Heart left ventricle (tissue), 16 donors: ENCODE data around the gene TTLL12. TPM values are rescaled to one million over a fixed set of nuclear protein-coding genes. Genes with fewer than 3 reads are reported as not detected.
A peak's percentile ranks its signal among the peaks of the same experiment; 100 is the strongest.

Experiments
- ATAC-seq, 4 donors: fragments of 200-7000 bp; cut with Tn5 transposase; one replicate each; pipeline ENCODE4 v1.9.1; 2020 to 2022; ENCODE audit warnings: moderate library complexity in 4 of 4, mild to moderate bottlenecking in 3 of 4, moderate number of reproducible peaks in 1 of 4
- DNase-seq, 5 donors: peaks; one replicate each; pipeline ENCODE4 v3.0.0-alpha.2; 2020
- H3K27ac ChIP-seq, 12 donors: fragments of 200-600 bp; sonication (generic) in 4 of 12; one replicate each; pipeline versions ENCODE4 v1.5.0 to v1.8.0; 2016 to 2022; ENCODE audit warnings: mild to moderate bottlenecking in 2 of 12
- H3K27me3 ChIP-seq, 9 donors: fragments of 200-600 bp; sonication (generic) in 2 of 9; one replicate each; pipeline versions ENCODE4 v1.5.1 to v1.8.0; 2016 to 2022; ENCODE audit warnings: mild to moderate bottlenecking in 3 of 9
- H3K36me3 ChIP-seq, 9 donors: fragments of 200-600 bp; sonication (generic) in 2 of 9; one replicate each; pipeline versions ENCODE4 v1.5.0 to v1.8.0; 2018 to 2022; ENCODE audit warnings: mild to moderate bottlenecking in 2 of 9
- H3K4me1 ChIP-seq, 12 donors: fragments of 200-600 bp; sonication (generic) in 4 of 12; one replicate each; pipeline versions ENCODE4 v1.5.0 to v1.8.0; 2016 to 2022; ENCODE audit warnings: mild to moderate bottlenecking in 3 of 12
- H3K4me3 ChIP-seq, 12 donors: fragments of 200-600 bp; sonication (generic) in 4 of 12; one replicate each; pipeline versions ENCODE4 v1.5.0 to v1.8.0; 2017 to 2022; ENCODE audit warnings: mild to moderate bottlenecking in 9 of 12, moderate library complexity in 4 of 12
- H3K9me3 ChIP-seq, 12 donors: fragments of 200-600 bp; sonication (generic) in 4 of 12; one replicate each; pipeline versions ENCODE4 v1.5.0 to v1.8.0; 2016 to 2022; ENCODE audit warnings: mild to moderate bottlenecking in 1 of 12
- CTCF ChIP-seq, 12 donors: fragments of 200-600 bp; sonication (generic) in 4 of 12; IDR thresholded peaks; one replicate each; pipeline versions ENCODE4 v1.5.0 to v1.8.0; 2018 to 2022; ENCODE audit warnings: antibody characterized with exemption in 12 of 12, mild to moderate bottlenecking in 5 of 12
- POLR2A ChIP-seq, 2 donors: fragments of 450-650 bp; IDR thresholded peaks; one replicate each; pipeline ENCODE4 v1.6.1; 2017; ENCODE audit warnings: antibody characterized with exemption in 2 of 2, mild to moderate bottlenecking in 2 of 2, moderate library complexity in 2 of 2
- WGBS, 4 donors: extraction: QIAGEN DNeasy Blood & Tissue Kit in 2 of 4; methylation state at CpG; one replicate each; pipeline versions ENCODE4 v1.1.5 to v1.1.7; 2013 to 2018; 5-methylcytosine and 5-hydroxymethylcytosine counted together
- intact Hi-C, 10 donors: fragments of 100-400 bp; cut with DNase I; formaldehyde crosslinking; loops; one replicate each; pipeline versions ENCODE4 v1.11.1 to v1.14.2; 2022
- polyA plus RNA-seq, 2 donors: library from polyadenylated mRNA; stranded (reverse); fragments of 200-250 nt; gene quantifications; one replicate each; pipeline ENCODE4 v1.2.3, GENCODE V29; 2013
- total RNA-seq, 9 donors: library from RNA; depleted of rRNA in 2 of 9; stranded (reverse); fragments of >200 nt in 2 of 9; fragmentation: NEBNext Ultra II Directional in 3 of 9; extraction: Animal tissue kit (Norgen Biotek cat#: 25700) in 3 of 9; gene quantifications; one replicate each; pipeline versions ENCODE4 v1.1.0 to v1.2.4, GENCODE V29; 2016 to 2023
- donor health status: ischemic (EF 13 %, LVEDD 7.1; RV severe dilation, severe dysfunction).
- donor health status: healthy with polysubstance abuse.
- donor health status: DM: no; HTN: yes; CAD: no.
- donor health status: DM: no; HTN: no; CAD: no.
- donor health status: ischemic (EF 25% LVEDD 6.9; RV normal size, moderate dysfunction).
- donor health status: ischemic (EF 25% LVEDD 5.7; RV mildly dilated, moderate dysfunction).
- donor health status: healthy.
- donor health status: DM: yes; HTN: yes; CAD: no.
- donor health status: ischemic (EF 35%, LVEDD 5.7; RV mildly dilated, moderate dysfunction).
- donor health status: nonischemic (EF 11% LVEDD 7.7; RV severe dilation, severe dysfunction).
- donor health status: DM: yes; HTN: yes; CAD: no.
- donor health status: PGD.
- donor health status: ischemic (EF 29% LVEDD 5.4; RV normal size, mild dysfunction).
- donor health status: nonischemic (EF 23%, LVEDD 6.1; RV moderate dilation, normal function).

The TTLL12 gene
- total and polyA plus RNA-seq, 11 donors, result 8.0 to 29.0 (median 11.9) TPM

GRCh38 chr22:43185860-43186261, 1.1 kb downstream of the TTLL12 start:
- ATAC-seq (peak; percentile 9 to 29 (median 22)), DNase-seq (peak; percentile 38 to 82 (median 74))
- H3K27me3 ChIP-seq, result no peaks in the 10 kb centered on the region
- TF ChIP-seq POLR2A (IDR thresholded peaks at IDR 0.05) (no peak), CTCF (IDR thresholded peaks at IDR 0.05) (no peak)
- peak overlapping the region; percentile 45 to 95 (median 76) for H3K4me3 ChIP-seq
- H3K4me1 ChIP-seq, result peaks cover 0 to 36% (median 13%) of the 10 kb centered on the region in 12 donors
- no peaks in the 10 kb centered on the region for H3K9me3 ChIP-seq
- WGBS, 4 donors, result 14 to 18% (median 18%) methylated on average over 8 to 12 of the region's 12 CpGs
- peaks cover 0 to 4% (median 0%) of the 10 kb centered on the region in 9 donors for H3K36me3 ChIP-seq
- intact Hi-C loops, result loop anchor here in 1 of 10 donors (5.0 kb wide), 1 partner anchor 36 kb away; no protein-coding TSS in a partner anchor
- H3K27ac ChIP-seq, result peak overlapping the region in 3 of 12 donors; percentile 75 to 89 (median 88)

DNA sequence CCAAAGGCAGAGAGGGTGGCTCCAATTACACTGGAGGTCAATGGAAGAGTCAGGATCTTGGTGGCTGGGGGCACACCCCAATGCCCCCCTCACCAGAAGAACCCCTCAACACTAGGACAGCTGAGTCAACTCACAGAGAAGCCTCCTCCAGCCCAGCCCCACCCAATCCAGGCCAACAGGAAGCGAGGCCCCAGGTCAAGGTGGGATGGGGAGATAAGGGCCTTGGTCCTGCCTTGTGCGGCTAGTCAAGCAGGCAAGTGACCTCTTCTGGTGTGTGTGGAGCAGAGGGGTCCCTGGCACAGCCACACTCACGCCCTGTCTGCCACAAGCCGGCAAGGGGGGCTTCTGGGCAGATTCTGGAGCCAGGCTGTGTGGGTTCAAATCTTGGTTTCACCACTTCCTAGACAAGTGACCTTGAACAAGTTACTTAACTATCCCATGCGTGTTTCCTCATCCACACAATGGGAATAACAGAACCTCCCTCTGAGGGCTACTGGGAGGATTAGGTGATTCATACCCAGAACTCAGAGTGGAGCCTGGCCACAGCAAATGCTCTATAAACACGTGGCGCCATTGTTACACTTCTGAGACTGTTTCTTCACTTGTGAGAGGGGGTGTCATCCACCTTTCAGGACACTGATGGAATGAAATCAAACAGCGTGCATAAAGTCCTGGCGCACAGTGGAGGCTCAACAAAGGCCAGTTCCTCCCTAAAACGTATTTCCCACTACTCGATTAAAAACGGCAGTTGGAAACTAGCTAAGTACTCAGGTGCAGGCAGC, 3.2 kb downstream of the TTLL12 start:
- peaks cover 0 to 23% (median 12%) of the 10 kb centered on the region in 9 donors for H3K36me3 ChIP-seq
- H3K4me1 ChIP-seq, result peaks cover 0 to 36% (median 13%) of the 10 kb centered on the region in 12 donors
- 72 to 84% (median 83%) methylated on average over 12 of the region's 12 CpGs for WGBS, 4 donors
- ATAC-seq (no peak), DNase-seq (peak in 2 of 5 donors; percentile 9 to 26)
- no peaks in the 10 kb centered on the region for H3K27me3 ChIP-seq
- H3K4me3 ChIP-seq, result no peak overlapping the region
- intact Hi-C loops, result no loop called here
- H3K27ac ChIP-seq, result no peak overlapping the region
- H3K9me3 ChIP-seq, result no peaks in the 10 kb centered on the region
- no peak for TF ChIP-seq POLR2A (IDR thresholded peaks at IDR 0.05)
- TF ChIP-seq CTCF (IDR thresholded peaks at IDR 0.05), result no peak

- Histone ChIP-seq H3K9me3 (no peaks in the 10 kb centered on the region), H3K27ac (no peak overlapping the region), H3K4me1 (peaks cover 0 to 31% (median 13%) of the 10 kb centered on the region in 12 donors), H3K27me3 (no peaks in the 10 kb centered on the region), H3K36me3 (peaks cover 0 to 25% (median 14%) of the 10 kb centered on the region in 9 donors), H3K4me3 (no peak overlapping the region)
- 92 to 97% (median 95%) methylated on average over 7 to 17 of the region's 17 CpGs for WGBS, 4 donors
- ATAC-seq (no peak), DNase-seq (peak in 2 of 5 donors; percentile 21 to 33)
- intact Hi-C loops, result no loop called here
- no peak for TF ChIP-seq CTCF (IDR thresholded peaks at IDR 0.05)
- no peak for TF ChIP-seq POLR2A (IDR thresholded peaks at IDR 0.05)
Observed at GRCh38 chr22:43182726-43183125, 4.2 kb downstream of the TTLL12 start.

DNA sequence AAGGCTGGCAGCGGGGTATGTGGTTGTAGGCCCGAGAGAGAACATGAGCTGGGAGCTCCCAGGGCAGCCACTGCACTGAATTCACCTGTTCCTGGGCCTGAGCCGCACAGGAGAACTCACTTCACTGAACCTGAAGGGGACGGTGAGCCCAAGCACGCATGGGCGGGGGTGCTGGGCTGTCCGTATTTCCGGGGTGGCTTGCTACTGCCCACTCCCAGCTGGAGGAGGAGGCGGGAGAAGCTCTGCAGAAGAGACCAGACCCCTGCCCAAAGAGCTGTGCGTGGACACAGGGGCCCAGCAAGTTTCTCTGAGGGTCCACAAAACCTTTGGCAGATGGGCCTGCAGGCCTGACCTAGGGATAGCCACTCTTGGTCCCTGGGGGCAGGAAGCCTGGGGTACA, 4.8 kb downstream of the TTLL12 start:
- ATAC-seq (no peak), DNase-seq (peak in 2 of 5 donors; percentile 20 to 28)
- Histone ChIP-seq H3K27me3 (no peaks in the 10 kb centered on the region), H3K9me3 (no peaks in the 10 kb centered on the region), H3K36me3 (peaks cover 0 to 26% (median 14%) of the 10 kb centered on the region in 9 donors), H3K27ac (no peak overlapping the region), H3K4me3 (no peak overlapping the region), H3K4me1 (peaks cover 0 to 31% (median 13%) of the 10 kb centered on the region in 12 donors)
- intact Hi-C loops, result no loop called here
- WGBS, 4 donors, result 89 to 96% (median 95%) methylated on average over 6 to 10 of the region's 10 CpGs
- TF ChIP-seq POLR2A (IDR thresholded peaks at IDR 0.05) (no peak), CTCF (IDR thresholded peaks at IDR 0.05) (no peak)
